Subcutaneous adipose tissue (tissue), 4 donors: Measurements from ENCODE around the gene PRRC2B. TPM values are rescaled to one million over a fixed set of nuclear protein-coding genes. Genes with fewer than 3 reads are reported as not detected.

Source experiments
- CTCF ChIP-seq: fragments of 450-650 bp; IDR thresholded peaks from one replicate; pipeline ENCODE4 v1.5.1; 2016; ENCODE audit warnings: low read depth, mild to moderate bottlenecking, control low read depth, antibody characterized with exemption, moderate library complexity
- total RNA-seq, 4 donors: library from RNA; depleted of rRNA; stranded (reverse); fragments of >200 nt; gene quantifications; one replicate each; pipeline ENCODE4 v1.1.0, GENCODE V29; 2016

The PRRC2B gene
- total RNA-seq, 4 donors from 2014 or later, result 59.0 to 138 (median 81.8) TPM

GRCh38 chr9:131487621-131488031 is 93.7 kb downstream of the PRRC2B start:
- no peak for TF ChIP-seq CTCF

- TF ChIP-seq CTCF, result no peak
Measured at GRCh38 chr9:131490514-131490913, 96.6 kb downstream of the PRRC2B start.

DNA sequence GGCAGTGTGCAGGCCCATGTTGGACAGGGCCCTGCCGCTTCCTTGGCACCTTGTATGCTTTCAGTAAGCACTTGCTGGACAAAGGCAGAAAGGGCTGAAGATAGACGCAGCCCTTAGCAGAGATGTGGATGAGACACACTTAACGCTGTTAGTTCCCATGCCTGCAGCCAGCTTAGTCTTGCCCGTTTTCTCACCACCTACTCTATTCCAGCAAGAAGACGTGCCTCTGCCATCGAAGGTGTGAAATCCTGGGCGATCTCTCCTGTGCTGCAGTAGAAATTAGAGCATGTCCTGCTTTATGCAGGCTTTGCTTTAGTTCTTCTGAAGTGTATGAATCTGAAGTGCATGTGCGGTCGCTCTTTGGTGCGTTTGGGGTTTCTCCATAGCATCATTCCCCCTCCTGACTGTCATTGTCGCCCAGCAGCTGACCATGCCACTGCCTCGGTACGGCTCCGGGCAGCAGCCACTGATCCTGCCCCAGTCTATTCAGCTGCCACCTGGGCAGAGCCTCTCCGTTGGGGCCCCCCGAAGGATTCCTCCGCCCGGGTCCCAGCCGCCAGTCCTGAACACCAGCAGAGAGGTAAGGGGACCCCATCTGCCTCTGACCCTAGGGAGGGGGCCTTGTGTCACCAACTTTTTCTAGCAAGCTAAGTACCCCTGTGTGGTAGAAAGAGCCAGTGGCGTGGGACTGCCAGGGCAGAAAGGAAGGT is 97.3 kb downstream of the PRRC2B start:
- TF ChIP-seq CTCF, result no peak

DNA sequence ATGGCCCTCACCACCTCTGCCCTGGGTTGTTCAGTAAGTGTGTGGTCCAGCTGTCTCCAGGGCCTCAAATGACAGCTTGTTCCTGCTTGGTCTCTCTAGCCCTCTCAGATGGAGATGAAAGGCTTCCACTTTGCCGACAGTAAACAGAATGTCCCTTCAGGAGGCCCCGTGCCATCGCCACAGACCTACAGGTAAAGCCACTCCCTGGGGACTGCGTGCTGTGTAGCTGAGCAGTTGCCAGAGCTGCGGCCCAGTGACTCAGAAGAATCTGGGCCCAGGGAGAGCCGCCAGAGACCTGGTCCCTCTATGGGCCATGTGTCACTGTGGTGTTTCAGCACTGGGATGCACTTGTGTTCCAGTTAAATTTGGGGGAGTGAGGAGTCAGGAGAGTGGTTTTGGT is 98.2 kb downstream of the PRRC2B start:
- no peak for TF ChIP-seq CTCF

- no peak for TF ChIP-seq CTCF
Measured at GRCh38 chr9:131494296-131494870, 100.5 kb downstream of the PRRC2B start.

DNA sequence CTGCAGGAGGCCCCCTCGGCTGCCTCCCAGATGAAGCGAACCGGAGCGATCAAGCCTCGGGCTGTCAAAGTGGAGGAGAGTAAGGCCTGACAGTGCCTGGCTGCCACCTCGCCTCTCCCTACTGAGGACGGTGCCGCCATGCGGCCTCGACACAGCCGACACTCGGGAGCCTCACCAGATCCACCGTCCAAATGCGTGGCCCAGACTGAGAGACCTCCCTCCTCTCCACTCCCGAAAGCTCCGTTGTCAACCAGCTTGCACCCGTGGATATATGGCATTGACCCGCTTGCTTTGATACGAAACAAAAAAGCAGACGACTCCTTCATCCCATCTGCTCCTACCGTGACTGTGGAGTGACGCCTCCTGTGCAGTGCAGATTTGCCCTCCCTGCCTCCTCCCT is 101.9 kb downstream of the PRRC2B start:
- no peak for TF ChIP-seq CTCF

DNA sequence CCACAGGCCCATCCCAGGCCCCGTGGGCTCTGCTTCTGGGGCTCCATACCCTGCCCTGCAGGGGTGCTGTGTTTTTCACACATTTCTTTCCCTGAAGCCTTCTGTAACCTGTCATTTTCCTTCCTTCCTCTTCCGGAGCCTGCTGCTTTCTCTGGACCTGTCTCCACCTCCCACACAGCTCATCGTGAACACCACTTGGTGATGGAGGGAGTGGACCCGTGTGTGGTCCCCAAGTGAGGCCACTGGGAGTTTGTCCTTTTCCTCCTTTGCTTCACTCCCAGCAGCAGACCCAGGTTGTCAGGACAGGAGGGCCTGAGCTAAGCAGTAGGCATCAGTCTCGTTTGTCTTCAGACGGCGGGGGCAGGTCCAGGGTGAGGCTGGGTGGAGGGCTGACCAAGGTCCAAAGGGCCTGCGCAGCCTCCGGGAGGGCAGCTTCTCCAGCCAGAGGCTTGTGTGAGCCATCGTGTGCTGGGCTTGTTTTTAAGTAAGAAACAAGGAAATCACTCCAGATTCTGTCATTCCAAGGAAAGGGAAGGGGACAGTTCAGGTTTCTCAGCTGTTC is 103.0 kb downstream of the PRRC2B start:
- TF ChIP-seq CTCF, result no peak
